H9 (cell line): ENCODE data around the gene LRP3. TPM values are rescaled to one million over a fixed set of nuclear protein-coding genes. Genes with fewer than 3 reads are reported as not detected.

Experiments
- DNase-seq: peaks from one replicate; pipeline ENCODE4 v3.0.0-alpha.2; 2017
- H2AFZ ChIP-seq: one replicate; pipeline ENCODE4 v1.6.1; 2013; ENCODE audit warnings: mild to moderate bottlenecking, low read length, control low read depth, moderate library complexity
- H2AK5ac ChIP-seq: 2 replicates; pipeline ENCODE4 v1.6.1; 2013; ENCODE audit warnings: low read length, control low read depth, mixed read lengths; ENCODE audit not compliant: insufficient read length
- H2BK120ac ChIP-seq: one replicate; pipeline ENCODE4 v1.6.1; 2013; ENCODE audit warnings: low read depth, mild to moderate bottlenecking, low read length, control low read depth, inconsistent platforms; ENCODE audit not compliant: poor library complexity, severe bottlenecking
- H2BK12ac ChIP-seq: 2 replicates; pipeline ENCODE4 v1.6.1; 2013; ENCODE audit warnings: low read length, control low read depth, mixed read lengths, low read depth; ENCODE audit not compliant: insufficient read length
- H2BK15ac ChIP-seq: 2 replicates; pipeline ENCODE4 v1.6.1; 2013; ENCODE audit warnings: low read depth, low read length, control low read depth
- H2BK20ac ChIP-seq: one replicate; pipeline ENCODE4 v1.6.1; 2013; ENCODE audit warnings: low read depth, mild to moderate bottlenecking, low read length, control low read depth, inconsistent platforms; ENCODE audit not compliant: poor library complexity, severe bottlenecking
- H2BK5ac ChIP-seq: 2 replicates; pipeline ENCODE4 v1.6.1; 2013; ENCODE audit warnings: low read length, control low read depth, mixed read lengths; ENCODE audit not compliant: insufficient read length
- H3K14ac ChIP-seq: 2 replicates; pipeline ENCODE4 v1.6.1; 2013; ENCODE audit warnings: low read length, control low read depth; ENCODE audit not compliant: insufficient read depth
- H3K18ac ChIP-seq: 2 replicates; pipeline ENCODE4 v1.6.1; 2013; ENCODE audit warnings: low read depth, mild to moderate bottlenecking, mixed read lengths, low read length, control low read depth; ENCODE audit not compliant: insufficient read length
- H3K23ac ChIP-seq: 2 replicates; pipeline ENCODE4 v1.6.1; 2013; ENCODE audit warnings: low read length, control low read depth, mixed read lengths, low read depth; ENCODE audit not compliant: insufficient read length
- H3K23me2 ChIP-seq: 2 replicates; pipeline ENCODE4 v1.6.1; 2013; ENCODE audit warnings: low read depth, mild to moderate bottlenecking, mixed read lengths, low read length, control low read depth; ENCODE audit not compliant: insufficient read length, poor library complexity, severe bottlenecking
- H3K27ac ChIP-seq: 2 replicates; pipeline ENCODE4 v1.5.1; 2013; ENCODE audit warnings: low read length, control low read depth, mixed read lengths, low read depth; ENCODE audit not compliant: insufficient read length
- H3K27me3 ChIP-seq: 2 replicates; pipeline ENCODE4 v1.6.1; 2013; ENCODE audit warnings: low read length, control low read depth, inconsistent platforms; ENCODE audit not compliant: insufficient read depth
- H3K4ac ChIP-seq: 2 replicates; pipeline ENCODE4 v1.6.1; 2013; ENCODE audit warnings: low read depth, mild to moderate bottlenecking, control low read depth, inconsistent platforms, low read length, moderate library complexity
- H3K4me1 ChIP-seq: 2 replicates; pipeline ENCODE4 v1.6.1; 2013; ENCODE audit warnings: low read length, control low read depth, inconsistent platforms; ENCODE audit not compliant: insufficient read depth
- H3K4me2 ChIP-seq: 2 replicates; pipeline ENCODE4 v1.6.1; 2013; ENCODE audit warnings: low read length, control low read depth, mixed read lengths; ENCODE audit not compliant: insufficient read length, insufficient read depth
- H3K56ac ChIP-seq: 2 replicates; pipeline ENCODE4 v1.6.1; 2013; ENCODE audit warnings: low read depth, mild to moderate bottlenecking, mixed read lengths, low read length, control low read depth; ENCODE audit not compliant: insufficient read length
- H3K79me1 ChIP-seq: 2 replicates; pipeline ENCODE4 v1.6.1; 2013; ENCODE audit warnings: low read depth, mild to moderate bottlenecking, moderate library complexity, low read length, control low read depth, inconsistent platforms; ENCODE audit not compliant: insufficient read depth, poor library complexity, severe bottlenecking
- H3K79me2 ChIP-seq: 2 replicates; pipeline ENCODE4 v1.6.1; 2013; ENCODE audit warnings: low read length, control low read depth, inconsistent platforms; ENCODE audit not compliant: insufficient read depth
- H3K9ac ChIP-seq: 2 replicates; pipeline ENCODE4 v1.6.1; 2013; ENCODE audit warnings: low read length, control low read depth, mixed read lengths; ENCODE audit not compliant: insufficient read length; ENCODE audit errors: extremely low read depth
- H3K9me3 ChIP-seq: one replicate; pipeline ENCODE4 v1.6.1; 2013; ENCODE audit warnings: low read depth, low read length, inconsistent platforms; ENCODE audit not compliant: control insufficient read depth
- H3T11ph ChIP-seq: one replicate; pipeline ENCODE4 v1.6.1; 2013; ENCODE audit warnings: mild to moderate bottlenecking, low read length, control low read depth, inconsistent platforms
- H4K20me1 ChIP-seq: one replicate; pipeline ENCODE4 v1.6.1; 2013; ENCODE audit not compliant: control insufficient read depth, insufficient read length, insufficient read depth
- H4K5ac ChIP-seq: 2 replicates; pipeline ENCODE4 v1.6.1; 2013; ENCODE audit warnings: low read depth, mild to moderate bottlenecking, mixed read lengths, low read length, control low read depth; ENCODE audit not compliant: insufficient read length
- H4K8ac ChIP-seq: replicated peaks from 2 replicates; pipeline ENCODE4 v1.6.1; 2013; ENCODE audit warnings: low read length, control low read depth, mixed read lengths, low read depth; ENCODE audit not compliant: insufficient read length
- H4K91ac ChIP-seq: 2 replicates; pipeline ENCODE4 v1.6.1; 2013; ENCODE audit warnings: low read depth, mild to moderate bottlenecking, moderate library complexity, mixed read lengths, low read length, control low read depth; ENCODE audit not compliant: insufficient read length
- H3K27ac Mint-ChIP-seq, 3 experiments: 2 replicates in 2 of 3; 3 replicates in 1 of 3; pipeline ENCODE4 v1.8.0; 2020 to 2021; ENCODE audit warnings: mixed read lengths in 3 of 3, mild to moderate bottlenecking in 1 of 3, moderate library complexity in 1 of 3
- H3K27me3 Mint-ChIP-seq: 2 replicates; pipeline ENCODE4 v1.8.0; 2021; ENCODE audit warnings: low read depth, mild to moderate bottlenecking, moderate library complexity, mixed read lengths
- H3K36me3 Mint-ChIP-seq, 3 experiments: 2 replicates in 2 of 3; 3 replicates in 1 of 3; pipeline ENCODE4 v1.8.0; 2020 to 2021; ENCODE audit warnings: low read depth in 3 of 3, mixed read lengths in 3 of 3; ENCODE audit not compliant: insufficient read depth in 1 of 3
- H3K4me1 Mint-ChIP-seq, 2 experiments: 2 replicates each; pipeline ENCODE4 v1.8.0; 2020; ENCODE audit warnings: mixed read lengths in 2 of 2
- H3K4me3 Mint-ChIP-seq, 2 experiments: 2 replicates in 1 of 2; 3 replicates in 1 of 2; pipeline ENCODE4 v1.8.0; 2020 to 2021; ENCODE audit warnings: mild to moderate bottlenecking in 2 of 2, mixed read lengths in 2 of 2, moderate library complexity in 1 of 2
- H3K9me3 Mint-ChIP-seq, 2 experiments: 2 replicates in 1 of 2; 3 replicates in 1 of 2; pipeline ENCODE4 v1.8.0; 2020; ENCODE audit warnings: mild to moderate bottlenecking in 2 of 2, mixed read lengths in 2 of 2, moderate library complexity in 1 of 2
- CTCF ChIP-seq: fragments of 200-600 bp; sonication (generic); conservative IDR thresholded peaks from 3 replicates; pipeline ENCODE4 v1.8.0; 2021; ENCODE audit warnings: antibody characterized with exemption, mild to moderate bottlenecking
- WGBS: extraction: QIAGEN DNeasy Blood & Tissue Kit; methylation state at CpG from one replicate; pipeline ENCODE4 v1.1.7; 2013; ENCODE audit warnings: missing lambda C conversion rate, low lambda C conversion rate, mixed read lengths; ENCODE audit not compliant: insufficient read length; ENCODE audit errors: extremely low coverage; 5-methylcytosine and 5-hydroxymethylcytosine counted together
- total RNA-seq: library from RNA; stranded (reverse); gene quantifications from 2 replicates; pipeline ENCODE4 v1.2.1, GENCODE V29; 2021

The LRP3 gene
- total RNA-seq, 1 experiment from 2014 or later = 29.2 TPM

GRCh38 chr19:33204136-33204973 lies 10.2 kb downstream of the LRP3 start:
- Mint-ChIP-seq H3K4me1 (no peaks in the 10 kb centered on the region), H3K36me3 (peaks cover 0 to 10% (median 8%) of the 10 kb centered on the region in 3 experiments; a peak in 6 of 7 replicates), H3K9me3 (no peaks in the 10 kb centered on the region), H3K4me3 (no peak overlapping the region), H3K27me3 (no peaks in the 10 kb centered on the region), H3K27ac (no peak overlapping the region; a peak in 1 of 7 replicates)
- Histone ChIP-seq H3K4ac (no peak overlapping the region), H3K23ac (no peak overlapping the region), H4K91ac (no peak overlapping the region), H2AK5ac (no peak overlapping the region), H3K4me2 (no peak overlapping the region), H3K79me1 (no peaks in the 10 kb centered on the region), H3K4me1 (no peaks in the 10 kb centered on the region), H3K56ac (no peak overlapping the region), H3K79me2 (no peaks in the 10 kb centered on the region), H2BK120ac (no peak overlapping the region), H4K8ac (no peak overlapping the region), H2BK20ac (no peak overlapping the region), H2BK5ac (no peak overlapping the region), H3K18ac (no peak overlapping the region), H3K27me3 (no peaks in the 10 kb centered on the region), H2BK12ac (no peak overlapping the region), H2AFZ (no peak overlapping the region), H3K9ac (no peak overlapping the region), H3K23me2 (no peaks in the 10 kb centered on the region), H4K5ac (no peak overlapping the region), H2BK15ac (no peak overlapping the region), H3K9me3 (no peaks in the 10 kb centered on the region), H4K20me1 (no peaks in the 10 kb centered on the region), H3K14ac (no peak overlapping the region), H3K27ac (no peak overlapping the region), H3T11ph (no peak overlapping the region)
- WGBS = no CpG with 5 or more reads among the region's 32 CpGs
- no peak for DNase-seq
- TF ChIP-seq CTCF = no peak
